ENCODE measurements around the gene DNAH8. TPM values are rescaled to one million over a fixed set of nuclear protein-coding genes. Genes with fewer than 3 reads are reported as not detected.

DNAH8 gene
- polyA plus RNA-seq, 1 of the 3 experiments (the other 2 are of a cell fraction): not detected

- no peak for TF ChIP-seq ZBTB33 (IDR thresholded peaks at IDR 0.05; ENCODE audit: borderline replicate concordance, low read depth)
- TF ChIP-seq EZH2phosphoT487 (IDR thresholded peaks at IDR 0.05; ENCODE audit: borderline replicate concordance, low read depth): no peak
- no peak for TF ChIP-seq NRF1 (IDR thresholded peaks at IDR 0.05; ENCODE audit: low read depth, low read length)
- TF ChIP-seq EP300 (IDR thresholded peaks at IDR 0.05; ENCODE audit: borderline replicate concordance in 1 of 2, low read depth in 1 of 2, low read length in 1 of 2): no peak
- no peak for TF ChIP-seq MEF2A (IDR thresholded peaks at IDR 0.05; ENCODE audit: borderline replicate concordance, low read depth)
- TF ChIP-seq FOSL2 (IDR thresholded peaks at IDR 0.05; ENCODE audit: borderline replicate concordance, low read depth): no peak
- no peak for TF ChIP-seq CHD2 (IDR thresholded peaks at IDR 0.05; ENCODE audit: low read length, partially characterized antibody)
- no peak for TF ChIP-seq MXI1 (IDR thresholded peaks at IDR 0.05; ENCODE audit: low read depth, low read length)
- TF ChIP-seq YY1 (IDR thresholded peaks at IDR 0.05; ENCODE audit: low read depth): no peak
- Histone ChIP-seq H3K9ac (no peak overlapping the region), H3K9me2 (no peaks in the 10 kb centered on the region), H4K20me1 (ENCODE audit: insufficient read depth) (no peaks in the 10 kb centered on the region), H3K27ac (ENCODE audit: low read depth in 2 of 2, low read length in 1 of 2) (no peak overlapping the region), H3K79me2 (ENCODE audit: insufficient read depth) (no peaks in the 10 kb centered on the region), H3K4me3 (ENCODE audit: low read depth in 2 of 2, low read length in 1 of 2) (no peak overlapping the region), H3K4me1 (ENCODE audit: control insufficient read depth in 1 of 2, insufficient read depth in 2 of 2, low read depth in 1 of 2, low read length in 1 of 2) (peaks cover 0 to 38% of the 10 kb centered on the region in 2 experiments; a peak in 1 of 4 replicates), H3F3A (replicated peaks; ENCODE audit: insufficient read depth) (no peaks in the 10 kb centered on the region), H3K4me2 (no peak overlapping the region), H3K27me3 (ENCODE audit: insufficient read depth) (no peaks in the 10 kb centered on the region), H3K36me3 (replicated peaks in 1 of 2; ENCODE audit: control insufficient read depth in 1 of 2, insufficient read depth in 2 of 2, low read length in 1 of 2) (no peaks in the 10 kb centered on the region), H3K9me3 (no peaks in the 10 kb centered on the region), H2AFZ (ENCODE audit: low read depth) (no peak overlapping the region)
- DNase-seq: no peak
- WGBS (ENCODE audit: low lambda C conversion rate): no CpG with 5 or more reads among the region's 5 CpGs
- ChIA-PET POLR2A (no interaction called here), CTCF (interaction anchor here (1.2 to 3.0 kb wide), 4 partner anchors 19 to 247 kb away, joined by 3 to 8 read pairs (median 4); no protein-coding TSS in a partner anchor)
These were observed 341.1 kb downstream of the DNAH8 start for GRCh38 chr6:39056191-39056590.

- no peak overlapping the region for H3K27ac ChIP-seq (ENCODE audit: low read depth in 2 of 2, low read length in 1 of 2)
- WGBS (ENCODE audit: low lambda C conversion rate): 62% methylated on average over 9 of the region's 9 CpGs
- no peaks in the 10 kb centered on the region for H3K79me2 ChIP-seq (ENCODE audit: insufficient read depth)
- H3K36me3 ChIP-seq (replicated peaks in 1 of 2; ENCODE audit: control insufficient read depth in 1 of 2, insufficient read depth in 2 of 2, low read length in 1 of 2): no peaks in the 10 kb centered on the region
- no peak overlapping the region for H3K4me2 ChIP-seq
- POLR2A ChIA-PET: no interaction called here
- no peaks in the 10 kb centered on the region for H4K20me1 ChIP-seq (ENCODE audit: insufficient read depth)
- no peak overlapping the region for H3K4me3 ChIP-seq (ENCODE audit: low read depth in 2 of 2, low read length in 1 of 2)
- no peak overlapping the region for H3K9ac ChIP-seq
- H3K9me3 ChIP-seq: no peaks in the 10 kb centered on the region
- no peaks in the 10 kb centered on the region for H3F3A ChIP-seq (replicated peaks; ENCODE audit: insufficient read depth)
- CTCF ChIA-PET: interaction anchor here (1.4 to 3.0 kb wide), 3 partner anchors 20 to 184 kb away, joined by 4 to 8 read pairs (median 4); no protein-coding TSS in a partner anchor
- no peak overlapping the region for H2AFZ ChIP-seq (ENCODE audit: low read depth)
- no peaks in the 10 kb centered on the region for H3K9me2 ChIP-seq
- peaks cover 0 to 43% of the 10 kb centered on the region in 2 experiments; a peak in 1 of 4 replicates for H3K4me1 ChIP-seq (ENCODE audit: control insufficient read depth in 1 of 2, insufficient read depth in 2 of 2, low read depth in 1 of 2, low read length in 1 of 2)
- DNase-seq: no peak
- H3K27me3 ChIP-seq (ENCODE audit: insufficient read depth): no peaks in the 10 kb centered on the region
- TF ChIP-seq RFX5 (IDR thresholded peaks at IDR 0.05; ENCODE audit: low read length): no peak
- TF ChIP-seq EZH2phosphoT487 (IDR thresholded peaks at IDR 0.05; ENCODE audit: borderline replicate concordance, low read depth): no peak
- TF ChIP-seq SIN3A (IDR thresholded peaks at IDR 0.05; ENCODE audit: borderline replicate concordance, low read depth, low read length): no peak
- no peak for TF ChIP-seq ZBTB33 (IDR thresholded peaks at IDR 0.05; ENCODE audit: borderline replicate concordance, low read depth)
- no peak for TF ChIP-seq TAF1 (IDR thresholded peaks at IDR 0.05; ENCODE audit: borderline replicate concordance, low read depth, low read length)
- no peak for TF ChIP-seq TEAD4 (IDR thresholded peaks at IDR 0.05; ENCODE audit: borderline replicate concordance, insufficient read depth)
- TF ChIP-seq RXRA (IDR thresholded peaks at IDR 0.05; ENCODE audit: borderline replicate concordance, low read depth): no peak
- no peak for TF ChIP-seq GABPA (IDR thresholded peaks at IDR 0.05; ENCODE audit: low read depth)
- no peak for TF ChIP-seq RCOR1 (IDR thresholded peaks at IDR 0.05; ENCODE audit: low read length)
- TF ChIP-seq NRF1 (IDR thresholded peaks at IDR 0.05; ENCODE audit: low read depth, low read length): no peak
- TF ChIP-seq IRF3 (IDR thresholded peaks at IDR 0.05; ENCODE audit: low read depth, low read length): no peak
- TF ChIP-seq USF1 (IDR thresholded peaks at IDR 0.05; ENCODE audit: borderline replicate concordance, low read depth): no peak
- no peak for TF ChIP-seq YY1 (IDR thresholded peaks at IDR 0.05; ENCODE audit: low read depth)
These were observed 341.6 kb downstream of the DNAH8 start for GRCh38 chr6:39056681-39057080.
